Body of pancreas (tissue), 4 donors: ENCODE data around the gene DYNLT4. TPM values are rescaled to one million over a fixed set of nuclear protein-coding genes. Genes with fewer than 3 reads are reported as not detected.

Source experiments
- ATAC-seq: fragments of 150-250 bp; one replicate; pipeline ENCODE4 v1.9.1; 2016
- DNase-seq, 4 donors: peaks; one replicate each; pipeline ENCODE4 v3.0.0-alpha.2; 2019
- H3K27ac ChIP-seq, 4 donors: fragments of 200-600 bp; sonication (generic); 1 replicate in 3 of 4; 2 replicates in 1 of 4; pipeline versions ENCODE4 v1.5.1 to v1.6.1; 2016 to 2019; ENCODE audit warnings: mild to moderate bottlenecking in 1 of 4, mixed read lengths in 1 of 4, moderate library complexity in 1 of 4
- H3K27me3 ChIP-seq, 2 donors: fragments of 200-600 bp; sonication (generic); one replicate each; pipeline ENCODE4 v1.6.0; 2016; ENCODE audit warnings: mild to moderate bottlenecking in 1 of 2
- H3K36me3 ChIP-seq, 2 donors: fragments of 200-600 bp; sonication (generic); replicated peaks in 1 of 2; 2 replicates each; pipeline ENCODE4 v1.5.1; 2016; ENCODE audit warnings: low read depth in 2 of 2; ENCODE audit not compliant: insufficient read depth in 1 of 2
- H3K4me1 ChIP-seq: fragments of 200-600 bp; sonication (generic); one replicate; pipeline ENCODE4 v1.6.0; 2016
- H3K4me3 ChIP-seq, 2 donors: fragments of 200-600 bp; sonication (generic); 1 replicate in 1 of 2; 2 replicates in 1 of 2; pipeline ENCODE4 v1.5.1; 2016 to 2019
- H3K9me3 ChIP-seq, 3 donors: fragments of 200-600 bp; sonication (generic); 1 replicate in 2 of 3; 2 replicates in 1 of 3; pipeline ENCODE4 v1.5.1; 2016
- POLR2A ChIP-seq, 3 donors: fragments of 450-650 bp; IDR thresholded peaks; one replicate each; pipeline ENCODE4 v1.6.1; 2016; ENCODE audit warnings: antibody characterized with exemption in 3 of 3, mild to moderate bottlenecking in 2 of 3
- WGBS, 2 donors: methylation state at CpG; one replicate each; pipeline ENCODE4 v1.1.5; 2017; 5-methylcytosine and 5-hydroxymethylcytosine counted together
- intact Hi-C: fragments of 100-400 bp; cut with DNase I; formaldehyde crosslinking; loops from one replicate; pipeline ENCODE4 v1.15.1; 2023
- total RNA-seq, 2 donors: library from RNA; depleted of rRNA; stranded (reverse); fragments of >200 nt; gene quantifications; one replicate each; pipeline ENCODE4 v1.1.0, GENCODE V29; 2016
- TF ChIP-seq, protein P1 (sequence below), 7 experiments: fragments of 450-650 bp in 4 of 7; fragments of 200-600 bp in 3 of 7; sonication (generic) in 3 of 7; IDR thresholded peaks; one replicate each; pipeline ENCODE4 v1.5.1; 2016 to 2019; ENCODE audit warnings: antibody characterized with exemption in 7 of 7

Gene DYNLT4
- total RNA-seq, 2 donors from 2014 or later: 2.9 TPM; not detected in 1

GRCh38 chr1:44806025-44806703, 987 bp downstream of the DYNLT4 start:
- Histone ChIP-seq H3K9me3 (no peaks in the 10 kb centered on the region), H3K27ac (peak overlapping the region; percentile 91 to 99 (median 98)), H3K36me3 (no peaks in the 10 kb centered on the region), H3K4me3 (no peak overlapping the region), H3K27me3 (no peaks in the 10 kb centered on the region), H3K4me1 (peaks cover 77% of the 10 kb centered on the region)
- WGBS, 2 donors: 91 to 97% methylated on average over 17 to 48 of the region's 70 CpGs
- intact Hi-C loops: no loop called here
- DNase-seq (peak in 1 of 4 donors; percentile 2), ATAC-seq (no peak)
- TF ChIP-seq, protein P1, sequence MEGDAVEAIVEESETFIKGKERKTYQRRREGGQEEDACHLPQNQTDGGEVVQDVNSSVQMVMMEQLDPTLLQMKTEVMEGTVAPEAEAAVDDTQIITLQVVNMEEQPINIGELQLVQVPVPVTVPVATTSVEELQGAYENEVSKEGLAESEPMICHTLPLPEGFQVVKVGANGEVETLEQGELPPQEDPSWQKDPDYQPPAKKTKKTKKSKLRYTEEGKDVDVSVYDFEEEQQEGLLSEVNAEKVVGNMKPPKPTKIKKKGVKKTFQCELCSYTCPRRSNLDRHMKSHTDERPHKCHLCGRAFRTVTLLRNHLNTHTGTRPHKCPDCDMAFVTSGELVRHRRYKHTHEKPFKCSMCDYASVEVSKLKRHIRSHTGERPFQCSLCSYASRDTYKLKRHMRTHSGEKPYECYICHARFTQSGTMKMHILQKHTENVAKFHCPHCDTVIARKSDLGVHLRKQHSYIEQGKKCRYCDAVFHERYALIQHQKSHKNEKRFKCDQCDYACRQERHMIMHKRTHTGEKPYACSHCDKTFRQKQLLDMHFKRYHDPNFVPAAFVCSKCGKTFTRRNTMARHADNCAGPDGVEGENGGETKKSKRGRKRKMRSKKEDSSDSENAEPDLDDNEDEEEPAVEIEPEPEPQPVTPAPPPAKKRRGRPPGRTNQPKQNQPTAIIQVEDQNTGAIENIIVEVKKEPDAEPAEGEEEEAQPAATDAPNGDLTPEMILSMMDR (IDR thresholded peaks at IDR 0.05): no peak
- TF ChIP-seq POLR2A (IDR thresholded peaks at IDR 0.05): no peak

DNA sequence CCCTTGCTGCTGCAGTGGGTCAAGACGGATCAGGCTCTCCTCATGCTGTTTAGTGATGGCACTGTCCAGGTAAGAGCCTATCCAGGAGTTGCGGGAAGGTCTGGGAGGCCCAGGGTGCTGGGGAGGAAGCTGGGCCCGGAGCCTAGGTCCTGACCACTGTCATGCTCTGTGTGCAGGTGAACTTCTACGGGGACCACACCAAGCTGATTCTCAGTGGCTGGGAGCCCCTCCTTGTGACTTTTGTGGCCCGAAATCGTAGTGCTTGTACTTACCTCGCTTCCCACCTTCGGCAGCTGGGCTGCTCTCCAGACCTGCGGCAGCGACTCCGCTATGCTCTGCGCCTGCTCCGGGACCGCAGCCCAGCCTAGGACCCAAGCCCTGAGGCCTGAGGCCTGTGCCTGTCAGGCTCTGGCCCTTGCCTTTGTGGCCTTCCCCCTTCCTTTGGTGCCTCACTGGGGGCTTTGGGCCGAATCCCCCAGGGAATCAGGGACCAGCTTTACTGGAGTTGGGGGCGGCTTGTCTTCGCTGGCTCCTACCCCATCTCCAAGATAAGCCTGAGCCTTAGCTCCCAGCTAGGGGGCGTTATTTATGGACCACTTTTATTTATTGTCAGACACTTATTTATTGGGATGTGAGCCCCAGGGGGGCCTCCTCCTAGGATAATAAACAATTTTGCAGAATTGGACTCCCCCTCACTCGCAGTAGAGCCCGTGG, 1.7 kb downstream of the DYNLT4 start:
- 87 to 93% methylated on average over 7 to 20 of the region's 20 CpGs for WGBS, 2 donors
- H3K27me3 ChIP-seq: no peaks in the 10 kb centered on the region
- peak overlapping the region; percentile 91 to 99 (median 98) for H3K27ac ChIP-seq
- no peak overlapping the region for H3K4me3 ChIP-seq
- H3K4me1 ChIP-seq: peaks cover 79% of the 10 kb centered on the region
- TF ChIP-seq POLR2A (IDR thresholded peaks at IDR 0.05): no peak
- TF ChIP-seq, protein P1 (IDR thresholded peaks at IDR 0.05): no peak
- no peak for DNase-seq
- H3K36me3 ChIP-seq: no peaks in the 10 kb centered on the region
- ATAC-seq: no peak
- intact Hi-C loops: no loop called here
- no peaks in the 10 kb centered on the region for H3K9me3 ChIP-seq

GRCh38 chr1:44803312-44804095, 3.6 kb downstream of the DYNLT4 start:
- WGBS, 2 donors: 90% methylated on average over 13 of the region's 13 CpGs
- Histone ChIP-seq H3K27ac (no peak overlapping the region), H3K4me1 (peaks cover 70% of the 10 kb centered on the region), H3K27me3 (no peaks in the 10 kb centered on the region), H3K36me3 (no peaks in the 10 kb centered on the region), H3K4me3 (no peak overlapping the region), H3K9me3 (no peaks in the 10 kb centered on the region)
- ATAC-seq: no peak
- intact Hi-C loops: no loop called here
- TF ChIP-seq, protein P1 (IDR thresholded peaks at IDR 0.05): no peak
- TF ChIP-seq POLR2A (IDR thresholded peaks at IDR 0.05): no peak
- no peak for DNase-seq

DNA sequence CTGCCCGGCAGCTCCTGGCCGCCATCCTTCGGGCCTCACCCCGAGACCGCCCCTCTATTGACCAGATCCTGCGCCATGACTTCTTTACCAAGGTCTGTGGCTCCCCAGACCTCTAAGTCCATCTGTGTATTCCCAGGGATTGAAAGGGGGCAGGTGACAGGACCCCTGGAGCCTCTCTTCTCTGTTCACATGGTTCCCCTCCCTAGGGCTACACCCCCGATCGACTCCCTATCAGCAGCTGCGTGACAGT, 4.2 kb downstream of the DYNLT4 start:
- DNase-seq: no peak
- TF ChIP-seq POLR2A (IDR thresholded peaks at IDR 0.05): no peak
- TF ChIP-seq, protein P1 (IDR thresholded peaks at IDR 0.05): no peak
- intact Hi-C loops: no loop called here
- ATAC-seq: no peak
- WGBS, 2 donors: 86 to 89% methylated on average over 9 of the region's 9 CpGs
- H3K4me3 ChIP-seq: no peak overlapping the region
- no peaks in the 10 kb centered on the region for H3K36me3 ChIP-seq
- H3K4me1 ChIP-seq: peaks cover 65% of the 10 kb centered on the region
- H3K27me3 ChIP-seq: no peaks in the 10 kb centered on the region
- peak overlapping the region in 1 of 4 donors; percentile 3 for H3K27ac ChIP-seq
- H3K9me3 ChIP-seq: no peaks in the 10 kb centered on the region
